ENCODE measurements around the gene ZNF219. TPM values are rescaled to one million over a fixed set of nuclear protein-coding genes. Genes with fewer than 3 reads are reported as not detected.
A peak's percentile ranks its signal among the peaks of the same experiment; 100 is the strongest.

The ZNF219 gene
- total and polyA plus RNA-seq, 2 of the 13 experiments (the other 11 are each of a cell fraction or from before 2014, with no cell fraction given) = 34.5 to 36.6 TPM

DNA sequence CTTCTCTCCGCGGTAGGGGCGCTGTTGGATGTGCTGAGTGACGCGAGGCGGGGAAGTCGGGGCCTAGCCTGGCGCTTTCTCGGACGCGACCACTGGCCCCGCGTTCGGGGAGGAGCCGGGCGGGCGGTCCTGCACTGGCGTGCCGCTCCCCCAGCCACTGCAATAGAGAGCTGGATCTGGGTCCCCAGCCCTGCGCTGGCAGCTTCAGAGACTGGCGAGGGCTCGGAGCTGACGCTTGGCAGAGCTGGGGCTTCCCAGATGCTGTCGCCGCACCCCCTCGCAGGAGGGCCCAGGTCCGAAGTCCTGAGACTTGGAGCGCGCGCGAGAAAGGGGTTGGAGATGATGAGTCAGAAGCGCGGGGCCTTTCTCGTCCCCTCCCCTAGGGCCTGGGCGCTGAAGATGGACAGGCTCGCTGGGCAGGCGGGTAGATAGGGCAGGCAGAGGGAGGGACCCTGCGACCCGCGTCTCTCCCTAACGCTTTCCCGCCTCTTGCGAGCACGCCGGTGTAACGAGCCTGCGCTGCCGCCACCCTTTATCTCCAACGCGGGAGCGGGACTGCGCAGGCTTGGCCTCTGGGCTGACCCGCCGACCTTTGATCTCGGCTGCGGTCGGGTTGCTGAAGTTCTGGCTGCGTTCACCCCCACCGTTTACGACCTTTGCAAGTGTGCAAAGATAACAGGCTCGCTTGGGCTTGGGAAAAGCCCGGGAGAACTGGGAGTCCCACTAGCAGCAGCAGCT, 5.4 kb upstream of the ZNF219 start (continued):
- TF ChIP-seq ZNF263 (CRISPR knock-in tag; IDR thresholded peaks at IDR 0.05) (peak; percentile 84), ZNF33B (CRISPR knock-in tag; IDR thresholded peaks at IDR 0.05) (peak; percentile 70), SP5 (CRISPR knock-in tag; IDR thresholded peaks at IDR 0.05; ENCODE audit: borderline replicate concordance, low read depth) (peak; percentile 80), MZF1 (CRISPR knock-in tag; IDR thresholded peaks at IDR 0.05; ENCODE audit: borderline replicate concordance) (peak; percentile 95; the same call in 1 of the 2 replicates), MED13 (CRISPR knock-in tag; IDR thresholded peaks at IDR 0.05) (peak; percentile 92), TCF7L2 (IDR thresholded peaks at IDR 0.05; ENCODE audit: low read depth, low read length) (no peak), ZNF138 (CRISPR knock-in tag; IDR thresholded peaks at IDR 0.05; ENCODE audit: low read depth) (peak; percentile 99), SAP130 (CRISPR knock-in tag; IDR thresholded peaks at IDR 0.05; ENCODE audit: low read depth) (peak; percentile 86), AKAP8 (CRISPR knock-in tag; IDR thresholded peaks at IDR 0.05) (peak; percentile 94), CSRNP2 (CRISPR knock-in tag; conservative IDR thresholded peaks at IDR 0.05; ENCODE audit: low read depth) (peak; percentile 84; the same call in 1 of the 2 replicates), CREM (IDR thresholded peaks at IDR 0.05) (peak; percentile 88), CREM (CRISPR knock-in tag; IDR thresholded peaks at IDR 0.05) (0 out of 2 replicates have a peak, but pooled peaks have one; percentile 57), ZNF546 (CRISPR knock-in tag; conservative IDR thresholded peaks at IDR 0.05) (peak; percentile 99), IKZF1 (IDR thresholded peaks at IDR 0.05) (no peak), ELF4 (CRISPR knock-in tag; IDR thresholded peaks at IDR 0.05; ENCODE audit: borderline replicate concordance) (peak; percentile 98), KAT8 (CRISPR knock-in tag; IDR thresholded peaks at IDR 0.05) (peak; percentile 88), FOSL1 (CRISPR knock-in tag; IDR thresholded peaks at IDR 0.05; ENCODE audit: borderline replicate concordance) (peak; percentile 95), ZNF75D (CRISPR knock-in tag; IDR thresholded peaks at IDR 0.05; ENCODE audit: borderline replicate concordance) (peak; percentile 36; the same call in 1 of the 2 replicates), ZFP36 (IDR thresholded peaks at IDR 0.05; ENCODE audit: borderline replicate concordance, low read depth, low read length, partially characterized antibody) (peak; percentile 3), NFATC3 (CRISPR knock-in tag; IDR thresholded peaks at IDR 0.05) (no peak; the same call in 1 of the 2 replicates), GABPA (IDR thresholded peaks at IDR 0.05; ENCODE audit: low read depth, low read length) (no peak), GABPA (CRISPR knock-in tag; IDR thresholded peaks at IDR 0.05; ENCODE audit: low read depth) (no peak), MEIS1 (CRISPR knock-in tag; IDR thresholded peaks at IDR 0.05; ENCODE audit: borderline replicate concordance) (peak; percentile 99), ZSCAN25 (CRISPR knock-in tag; IDR thresholded peaks at IDR 0.05) (peak; percentile 93), PAX8 (CRISPR knock-in tag; IDR thresholded peaks at IDR 0.05; ENCODE audit: borderline replicate concordance) (peak; percentile 99), ATAD3A (CRISPR knock-in tag; IDR thresholded peaks at IDR 0.05) (no peak; the same call in 1 of the 2 replicates), MBD4 (IDR thresholded peaks at IDR 0.05; ENCODE audit: borderline replicate concordance, low read length) (no peak), SP140L (CRISPR knock-in tag; IDR thresholded peaks at IDR 0.05; ENCODE audit: borderline replicate concordance) (no peak; the same call in 1 of the 2 replicates)
- TF ChIP-seq, protein P1, sequence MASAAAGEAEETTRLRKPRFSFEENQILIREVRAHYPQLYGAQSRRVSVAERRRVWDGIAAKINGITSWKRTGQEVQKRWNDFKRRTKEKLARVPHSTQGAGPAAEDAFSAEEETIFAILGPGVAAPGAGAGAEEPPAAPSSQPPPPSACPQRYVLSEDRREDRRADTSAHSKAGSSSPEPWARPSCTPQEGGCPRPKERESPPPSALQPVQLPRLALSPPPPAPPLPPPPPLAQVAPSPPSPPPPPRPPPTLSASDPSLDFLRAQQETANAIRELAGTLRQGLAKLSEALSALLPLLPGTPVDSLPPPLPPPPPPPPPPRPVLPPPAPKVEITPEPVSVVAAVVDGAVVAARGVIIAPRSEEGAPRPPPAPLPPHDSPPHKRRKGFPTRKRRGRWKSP (CRISPR knock-in tag; IDR thresholded peaks at IDR 0.05) = peak; percentile 97
- TF ChIP-seq, protein P2, sequence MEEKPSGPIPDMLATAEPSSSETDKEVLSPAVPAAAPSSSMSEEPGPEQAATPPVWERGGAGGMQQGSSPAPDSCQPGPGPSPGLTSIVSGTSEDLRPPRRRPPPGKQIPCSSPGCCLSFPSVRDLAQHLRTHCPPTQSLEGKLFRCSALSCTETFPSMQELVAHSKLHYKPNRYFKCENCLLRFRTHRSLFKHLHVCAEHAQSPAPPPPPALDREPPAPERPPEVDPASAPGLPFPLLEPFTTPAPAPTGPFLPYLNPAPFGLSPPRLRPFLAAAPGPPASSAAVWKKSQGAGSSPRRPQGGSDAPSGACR (CRISPR knock-in tag; IDR thresholded peaks at IDR 0.05) = peak; percentile 97

Data from HepG2 (cell line).